Stimulated activated CD4-positive, alpha-beta T cell treated with anti-CD3 and anti-CD28 coated beads, Interleukin-15, amount 100 ng/mL, for 24 hours (primary cell): Measurements from ENCODE around the gene LRIG2.
"Not testable (repeated sequence)": the region's sequence is repeated elsewhere in the genome, so short reads cannot be mapped to it uniquely, and the experiment has no call there.

Experiments
- DNase-seq: peaks from one replicate; pipeline ENCODE4 v3.0.0-alpha.2; 2020

The LRIG2 gene

GRCh38 chr1:113133038-113133437 is 60.0 kb downstream of the LRIG2 start:
- DNase-seq, result peak; percentile 59

- no peak for DNase-seq
Measured at GRCh38 chr1:113133759-113134158, 60.8 kb downstream of the LRIG2 start.

GRCh38 chr1:113135460-113135859 is 62.5 kb downstream of the LRIG2 start:
- DNase-seq, result no peak

- no peak for DNase-seq
Measured at GRCh38 chr1:113136476-113136875, 63.5 kb downstream of the LRIG2 start.

GRCh38 chr1:113137563-113137962 is 64.6 kb downstream of the LRIG2 start:
- no peak for DNase-seq

- DNase-seq, result no peak
Measured at GRCh38 chr1:113138778-113139177, 65.8 kb downstream of the LRIG2 start.

- DNase-seq, result no peak
Measured at GRCh38 chr1:113140176-113140575, 67.2 kb downstream of the LRIG2 start.

- DNase-seq, result peak; percentile 68
Measured at GRCh38 chr1:113140588-113141446, 67.8 kb downstream of the LRIG2 start.

- no peak for DNase-seq
Measured at GRCh38 chr1:113141650-113142473, 68.9 kb downstream of the LRIG2 start.

GRCh38 chr1:113142791-113143190 is 69.8 kb downstream of the LRIG2 start:
- DNase-seq, result no peak

- peak; percentile 19 for DNase-seq
Measured at GRCh38 chr1:113146242-113147072, 73.5 kb downstream of the LRIG2 start.

- DNase-seq, result no peak
Measured at GRCh38 chr1:113147073-113147625, 74.2 kb downstream of the LRIG2 start.

GRCh38 chr1:113147826-113148225 is 74.8 kb downstream of the LRIG2 start:
- DNase-seq, result no peak

- not testable (repeated sequence) for DNase-seq
Measured at GRCh38 chr1:113150494-113150893, 77.5 kb downstream of the LRIG2 start.

GRCh38 chr1:113153116-113153803 is 80.3 kb downstream of the LRIG2 start:
- DNase-seq, result no peak

- no peak for DNase-seq
Measured at GRCh38 chr1:113156368-113156767, 83.4 kb downstream of the LRIG2 start.

- not testable (repeated sequence) for DNase-seq
Measured at GRCh38 chr1:113158743-113159142, 85.7 kb downstream of the LRIG2 start.

- DNase-seq, result no peak
Measured at GRCh38 chr1:113166473-113166872, 93.5 kb downstream of the LRIG2 start.

GRCh38 chr1:113168946-113169345 is 95.9 kb downstream of the LRIG2 start:
- no peak for DNase-seq

GRCh38 chr1:113169591-113169990 is 96.6 kb downstream of the LRIG2 start:
- DNase-seq, result no peak

- no peak for DNase-seq
Measured at GRCh38 chr1:113170519-113170918, 97.5 kb downstream of the LRIG2 start.

GRCh38 chr1:113178106-113178505 is 105.1 kb downstream of the LRIG2 start:
- DNase-seq, result no peak
